HG03571 (cell line): ENCODE measurements around the gene RDX.
"Not testable (repeated sequence)": the region's sequence is repeated elsewhere in the genome, so short reads cannot be mapped to it uniquely, and the experiment has no call there.

ENCODE experiments used
- ATAC-seq: cut with Tn5 transposase; IDR thresholded peaks from one replicate; pipeline ENCODE4 v1.9.1; 2021; ENCODE audit not compliant: unreplicated experiment

RDX gene

GRCh38 chr11:110272919-110273318, 23.5 kb downstream of the RDX start:
- ATAC-seq: no peak

GRCh38 chr11:110269996-110270395, 26.4 kb downstream of the RDX start:
- no peak for ATAC-seq

- ATAC-seq: no peak
Observed at GRCh38 chr11:110268441-110268840, 28.0 kb downstream of the RDX start.

GRCh38 chr11:110262072-110262403, 34.4 kb downstream of the RDX start:
- ATAC-seq: no peak

- no peak for ATAC-seq
Observed at GRCh38 chr11:110261195-110262071, 35.0 kb downstream of the RDX start.

- ATAC-seq: no peak
Observed at GRCh38 chr11:110253525-110253924, 42.9 kb downstream of the RDX start.

- ATAC-seq: no peak
Observed at GRCh38 chr11:110251836-110252235, 44.6 kb downstream of the RDX start.

- ATAC-seq: no peak
Observed at GRCh38 chr11:110250168-110250567, 46.2 kb downstream of the RDX start.

- ATAC-seq: no peak
Observed at GRCh38 chr11:110249766-110250165, 46.6 kb downstream of the RDX start.

GRCh38 chr11:110249066-110249465, 47.3 kb downstream of the RDX start:
- ATAC-seq: no peak

GRCh38 chr11:110243791-110244190, 52.6 kb downstream of the RDX start:
- no peak for ATAC-seq

- no peak for ATAC-seq
Observed at GRCh38 chr11:110242746-110243145, 53.7 kb downstream of the RDX start.

GRCh38 chr11:110242188-110242587, 54.2 kb downstream of the RDX start:
- ATAC-seq: no peak

GRCh38 chr11:110235966-110236365, 60.4 kb downstream of the RDX start:
- ATAC-seq: no peak

GRCh38 chr11:110230377-110230776, 66.0 kb downstream of the RDX start:
- no peak for ATAC-seq

- no peak for ATAC-seq
Observed at GRCh38 chr11:110219006-110219785, 77.2 kb downstream of the RDX start.

GRCh38 chr11:110217936-110218335, 78.5 kb downstream of the RDX start:
- ATAC-seq: no peak

GRCh38 chr11:110217223-110217877, 79.1 kb downstream of the RDX start:
- no peak for ATAC-seq

- not testable (repeated sequence) for ATAC-seq
Observed at GRCh38 chr11:110209313-110209694, 87.1 kb downstream of the RDX start.

- ATAC-seq: not testable (repeated sequence)
Observed at GRCh38 chr11:110208678-110209312, 87.6 kb downstream of the RDX start.

- no peak for ATAC-seq
Observed at GRCh38 chr11:110207123-110207522, 89.3 kb downstream of the RDX start.
